ENCODE results near the gene CEMIP. TPM values are rescaled to one million over a fixed set of nuclear protein-coding genes. Genes with fewer than 3 reads are reported as not detected.

CEMIP gene
- total and polyA plus RNA-seq, 11 donors, result 0.04 to 9.6 (median 0.19) TPM

DNA sequence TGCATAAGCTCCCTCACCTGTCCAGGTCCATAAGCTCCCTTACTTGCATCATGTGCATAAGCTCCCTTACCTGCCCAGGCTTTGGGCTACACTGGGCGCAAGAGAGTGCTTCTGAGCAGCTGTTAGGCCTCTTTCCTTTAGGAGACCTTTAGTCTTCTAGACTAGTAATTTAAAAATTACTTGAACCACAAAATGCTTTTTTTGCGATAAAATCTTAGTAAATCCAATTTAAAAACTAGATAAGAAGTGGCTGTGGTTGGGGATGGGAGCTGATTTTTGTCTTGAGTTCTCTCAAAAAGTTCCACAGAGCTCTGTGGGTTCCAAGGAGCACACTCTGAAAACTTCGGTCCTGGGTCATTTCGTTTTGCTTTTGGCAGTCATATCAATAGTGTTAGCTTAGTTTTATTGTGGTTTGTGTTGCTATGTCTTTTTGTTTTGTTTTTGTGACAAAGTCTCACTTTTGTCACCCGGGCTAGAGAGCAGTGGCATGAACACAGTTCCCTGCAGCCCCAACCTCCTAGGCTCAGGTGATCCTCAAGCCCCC is 6.7 kb downstream of the CEMIP start:
- no peak for ATAC-seq
- no peak for DNase-seq
- no peak for TF ChIP-seq POLR2A (IDR thresholded peaks at IDR 0.05)
- TF ChIP-seq, protein P1, sequence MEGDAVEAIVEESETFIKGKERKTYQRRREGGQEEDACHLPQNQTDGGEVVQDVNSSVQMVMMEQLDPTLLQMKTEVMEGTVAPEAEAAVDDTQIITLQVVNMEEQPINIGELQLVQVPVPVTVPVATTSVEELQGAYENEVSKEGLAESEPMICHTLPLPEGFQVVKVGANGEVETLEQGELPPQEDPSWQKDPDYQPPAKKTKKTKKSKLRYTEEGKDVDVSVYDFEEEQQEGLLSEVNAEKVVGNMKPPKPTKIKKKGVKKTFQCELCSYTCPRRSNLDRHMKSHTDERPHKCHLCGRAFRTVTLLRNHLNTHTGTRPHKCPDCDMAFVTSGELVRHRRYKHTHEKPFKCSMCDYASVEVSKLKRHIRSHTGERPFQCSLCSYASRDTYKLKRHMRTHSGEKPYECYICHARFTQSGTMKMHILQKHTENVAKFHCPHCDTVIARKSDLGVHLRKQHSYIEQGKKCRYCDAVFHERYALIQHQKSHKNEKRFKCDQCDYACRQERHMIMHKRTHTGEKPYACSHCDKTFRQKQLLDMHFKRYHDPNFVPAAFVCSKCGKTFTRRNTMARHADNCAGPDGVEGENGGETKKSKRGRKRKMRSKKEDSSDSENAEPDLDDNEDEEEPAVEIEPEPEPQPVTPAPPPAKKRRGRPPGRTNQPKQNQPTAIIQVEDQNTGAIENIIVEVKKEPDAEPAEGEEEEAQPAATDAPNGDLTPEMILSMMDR (IDR thresholded peaks at IDR 0.05), result no peak
- intact Hi-C loops (cut with DNase I), result loop anchor here in 1 of 10 donors (10.0 kb wide), 1 partner anchor 331 kb away; no protein-coding TSS in a partner anchor
- Histone ChIP-seq H3K27ac (no peak overlapping the region), H3K36me3 (no peaks in the 10 kb centered on the region), H3K4me1 (peaks cover 0 to 1% (median 0%) of the 10 kb centered on the region in 12 donors), H3K4me3 (no peak overlapping the region), H3K9me3 (no peaks in the 10 kb centered on the region), H3K27me3 (peaks cover 0 to 23% (median 3%) of the 10 kb centered on the region in 9 donors)
- 89 to 94% (median 92%) methylated on average over 5 of the region's 5 CpGs for WGBS, 4 donors

DNA sequence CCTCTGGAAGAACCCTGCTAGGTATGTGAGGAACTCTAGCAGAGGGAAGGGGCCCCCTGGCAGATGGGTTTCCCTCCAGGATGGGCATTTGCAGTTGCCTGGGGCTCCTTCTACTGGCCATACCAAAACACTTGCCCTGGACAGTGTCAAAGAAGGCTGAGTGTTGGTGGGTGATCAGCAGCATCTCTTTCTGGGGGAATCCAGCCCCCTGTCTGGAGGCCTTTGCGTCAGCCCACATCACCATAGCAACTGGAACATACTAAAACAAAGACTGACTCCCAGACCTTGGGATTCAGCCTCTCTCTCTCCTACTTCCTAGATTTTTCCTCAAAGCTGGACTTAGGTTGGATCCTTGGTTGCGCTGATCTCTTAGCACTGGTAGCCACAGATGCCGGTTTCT is 8.1 kb downstream of the CEMIP start:
- H3K9me3 ChIP-seq, result no peaks in the 10 kb centered on the region
- H3K4me1 ChIP-seq, result no peaks in the 10 kb centered on the region
- H3K4me3 ChIP-seq, result no peak overlapping the region
- H3K27ac ChIP-seq, result no peak overlapping the region
- TF ChIP-seq, protein P1 (IDR thresholded peaks at IDR 0.05), result no peak
- no peak for TF ChIP-seq POLR2A (IDR thresholded peaks at IDR 0.05)
- H3K36me3 ChIP-seq, result no peaks in the 10 kb centered on the region
- intact Hi-C loops (cut with DNase I), result loop anchor here in 1 of 10 donors (10.0 kb wide), 1 partner anchor 333 kb away; no protein-coding TSS in a partner anchor
- 84 to 97% (median 89%) methylated on average over 3 of the region's 3 CpGs for WGBS, 4 donors
- no peak for DNase-seq
- no peak for ATAC-seq
- peaks cover 0 to 19% (median 3%) of the 10 kb centered on the region in 9 donors for H3K27me3 ChIP-seq

DNA sequence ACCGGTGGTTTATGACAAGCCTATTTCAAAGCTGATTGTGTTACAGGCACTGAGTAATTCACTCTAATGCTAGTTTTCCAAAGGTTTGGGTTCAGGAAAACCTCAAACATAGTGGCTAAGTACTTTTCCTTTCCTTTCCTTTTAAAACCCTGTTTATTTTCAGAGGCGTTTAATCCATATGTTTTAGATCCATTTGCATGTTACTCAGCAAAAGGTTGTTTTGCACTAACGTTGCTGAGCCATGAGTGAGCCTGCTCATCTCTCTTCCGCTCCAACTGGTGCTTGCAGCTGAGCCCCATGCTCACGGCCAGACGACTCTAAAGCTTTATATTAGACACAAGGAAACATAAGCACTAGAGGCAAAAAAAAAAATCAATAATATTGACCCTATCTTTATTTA is 9.4 kb downstream of the CEMIP start:
- intact Hi-C loops (cut with DNase I), result loop anchor here in 1 of 10 donors (10.0 kb wide), 1 partner anchor 334 kb away; no protein-coding TSS in a partner anchor
- Histone ChIP-seq H3K27me3 (peaks cover 0 to 18% (median 3%) of the 10 kb centered on the region in 9 donors), H3K36me3 (no peaks in the 10 kb centered on the region), H3K27ac (no peak overlapping the region), H3K4me3 (no peak overlapping the region), H3K4me1 (no peaks in the 10 kb centered on the region), H3K9me3 (no peaks in the 10 kb centered on the region)
- TF ChIP-seq, protein P1 (IDR thresholded peaks at IDR 0.05), result no peak
- TF ChIP-seq POLR2A (IDR thresholded peaks at IDR 0.05), result no peak
- 72 to 79% (median 75%) methylated on average over 6 of the region's 6 CpGs for WGBS, 4 donors
- DNase-seq (no peak), ATAC-seq (no peak)

DNA sequence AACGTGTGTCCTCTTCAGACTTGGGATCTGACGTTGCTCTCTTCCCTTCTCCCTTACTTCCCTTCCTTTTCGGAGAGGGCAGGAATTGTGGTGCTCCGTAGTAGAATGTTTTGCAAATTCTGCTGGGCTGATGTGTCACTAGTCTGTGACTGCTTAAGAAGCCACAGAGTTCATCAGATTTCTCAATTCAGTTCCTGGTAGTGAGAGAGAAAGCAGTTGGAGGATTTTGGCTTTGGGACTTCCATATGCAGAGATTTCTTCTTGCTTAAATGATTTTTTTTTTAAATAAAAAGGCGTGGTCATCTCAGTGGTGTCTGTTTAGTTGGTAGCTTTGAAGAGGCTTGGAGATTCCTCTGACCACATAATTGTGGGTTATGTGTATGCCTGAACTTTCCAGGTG is 10.1 kb downstream of the CEMIP start:
- 46 to 62% (median 55%) methylated on average over 5 of the region's 5 CpGs for WGBS, 4 donors
- intact Hi-C loops (cut with DNase I), result loop anchor here in 1 of 10 donors (10.0 kb wide), 1 partner anchor 334 kb away; no protein-coding TSS in a partner anchor
- Histone ChIP-seq H3K9me3 (no peaks in the 10 kb centered on the region), H3K27me3 (peaks cover 0 to 18% (median 0%) of the 10 kb centered on the region in 9 donors), H3K27ac (no peak overlapping the region), H3K4me3 (no peak overlapping the region), H3K36me3 (no peaks in the 10 kb centered on the region), H3K4me1 (no peaks in the 10 kb centered on the region)
- TF ChIP-seq, protein P1 (IDR thresholded peaks at IDR 0.05), result no peak
- TF ChIP-seq POLR2A (IDR thresholded peaks at IDR 0.05), result no peak
- ATAC-seq, result no peak
- no peak for DNase-seq
